Skeletal muscle tissue (tissue), 4 donors: Measurements from ENCODE around the gene SGCA. TPM values are rescaled to one million over a fixed set of nuclear protein-coding genes. Genes with fewer than 3 reads are reported as not detected.

Source experiments
- H3K27ac ChIP-seq: one replicate; pipeline ENCODE4 v1.7.0; 2013; ENCODE audit warnings: mild to moderate bottlenecking, low read depth, low read length, inconsistent platforms
- H3K27me3 ChIP-seq, 3 donors: one replicate each; pipeline ENCODE4 v1.7.0; 2013; ENCODE audit warnings: low read length in 3 of 3; ENCODE audit not compliant: control insufficient read depth in 3 of 3, insufficient read depth in 3 of 3
- H3K36me3 ChIP-seq, 3 donors: one replicate each; pipeline ENCODE4 v1.7.0; 2013; ENCODE audit warnings: low read length in 3 of 3; ENCODE audit not compliant: control insufficient read depth in 3 of 3, insufficient read depth in 3 of 3
- H3K4me1 ChIP-seq, 3 donors: one replicate each; pipeline ENCODE4 v1.7.0; 2013; ENCODE audit warnings: low read length in 3 of 3, mild to moderate bottlenecking in 3 of 3; ENCODE audit not compliant: control insufficient read depth in 3 of 3, insufficient read depth in 3 of 3
- H3K4me3 ChIP-seq, 3 donors: one replicate each; pipeline ENCODE4 v1.7.0; 2013; ENCODE audit warnings: low read length in 3 of 3
- H3K9ac ChIP-seq, 3 donors: one replicate each; pipeline ENCODE4 v1.7.0; 2013; ENCODE audit warnings: low read length in 3 of 3, mild to moderate bottlenecking in 3 of 3, moderate library complexity in 2 of 3, low read depth in 1 of 3
- H3K9me3 ChIP-seq, 3 donors: one replicate each; pipeline ENCODE4 v1.7.0; 2013; ENCODE audit warnings: low read length in 3 of 3; ENCODE audit not compliant: control insufficient read depth in 3 of 3
- total RNA-seq: library from RNA; depleted of rRNA; stranded (reverse); fragments of >200 nt; gene quantifications from one replicate; pipeline ENCODE4 v1.2.3, GENCODE V29; 2014
- donor health status: Osteomylitis.

The SGCA gene
- total RNA-seq, 1 donor from 2014 or later, result 158 TPM

- no peaks in the 10 kb centered on the region for H3K9me3 ChIP-seq
- H3K9ac ChIP-seq, result peak overlapping the region; percentile 97 to 100 (median 100)
These were observed 845 bp downstream of the SGCA start for GRCh38 chr17:50166518-50167181.

GRCh38 chr17:50167371-50167770 lies 1.6 kb downstream of the SGCA start:
- no peaks in the 10 kb centered on the region for H3K27me3 ChIP-seq
- peak overlapping the region; percentile 72 to 81 (median 74) for H3K4me3 ChIP-seq
- no peaks in the 10 kb centered on the region for H3K9me3 ChIP-seq
- peaks cover 71 to 90% (median 83%) of the 10 kb centered on the region in 3 donors for H3K4me1 ChIP-seq
- peaks cover 22 to 37% (median 33%) of the 10 kb centered on the region in 3 donors for H3K36me3 ChIP-seq
- H3K27ac ChIP-seq, result peak overlapping the region; percentile 98
- peak overlapping the region; percentile 67 to 100 (median 81) for H3K9ac ChIP-seq

More at GRCh38 chr17:50166518-50167181, 845 bp downstream of the SGCA start:
- peak overlapping the region; percentile 74 to 91 (median 82) for H3K4me3 ChIP-seq
- H3K27me3 ChIP-seq, result no peaks in the 10 kb centered on the region
- H3K4me1 ChIP-seq, result peaks cover 70 to 90% (median 82%) of the 10 kb centered on the region in 3 donors
- peaks cover 18 to 32% (median 27%) of the 10 kb centered on the region in 3 donors for H3K36me3 ChIP-seq
- peak overlapping the region; percentile 98 for H3K27ac ChIP-seq

- Histone ChIP-seq H3K9ac (peak overlapping the region; percentile 67 to 100 (median 81)), H3K27ac (no peak overlapping the region)
These were observed 2.5 kb downstream of the SGCA start for GRCh38 chr17:50168319-50168718.

GRCh38 chr17:50169121-50169764 lies 3.4 kb downstream of the SGCA start:
- Histone ChIP-seq H3K36me3 (peaks cover 29 to 41% (median 39%) of the 10 kb centered on the region in 3 donors), H3K4me3 (peak overlapping the region in 2 of 3 donors; percentile 22 to 27), H3K9me3 (no peaks in the 10 kb centered on the region), H3K9ac (peak overlapping the region in 1 of 3 donors; percentile 100), H3K27ac (peak overlapping the region; percentile 31), H3K27me3 (no peaks in the 10 kb centered on the region), H3K4me1 (peaks cover 72 to 88% (median 85%) of the 10 kb centered on the region in 3 donors)

More at GRCh38 chr17:50168319-50168718, 2.5 kb downstream of the SGCA start:
- no peaks in the 10 kb centered on the region for H3K9me3 ChIP-seq
- peak overlapping the region; percentile 72 to 81 (median 74) for H3K4me3 ChIP-seq
- H3K4me1 ChIP-seq, result peaks cover 75 to 91% (median 88%) of the 10 kb centered on the region in 3 donors
- peaks cover 24 to 37% (median 37%) of the 10 kb centered on the region in 3 donors for H3K36me3 ChIP-seq
- H3K27me3 ChIP-seq, result no peaks in the 10 kb centered on the region

- Histone ChIP-seq H3K9me3 (no peaks in the 10 kb centered on the region), H3K9ac (peak overlapping the region in 2 of 3 donors; percentile 20 to 69), H3K36me3 (peaks cover 29 to 44% (median 41%) of the 10 kb centered on the region in 3 donors), H3K4me3 (no peak overlapping the region), H3K4me1 (peaks cover 65 to 82% (median 78%) of the 10 kb centered on the region in 3 donors), H3K27me3 (no peaks in the 10 kb centered on the region), H3K27ac (peak overlapping the region; percentile 68)
These were observed 4.2 kb downstream of the SGCA start for GRCh38 chr17:50169881-50170459.

GRCh38 chr17:50170662-50171370 lies 5.0 kb downstream of the SGCA start:
- Histone ChIP-seq H3K27ac (peak overlapping the region; percentile 68), H3K9ac (peak overlapping the region in 2 of 3 donors; percentile 20 to 69), H3K9me3 (no peaks in the 10 kb centered on the region), H3K36me3 (peaks cover 35 to 51% (median 49%) of the 10 kb centered on the region in 3 donors), H3K27me3 (no peaks in the 10 kb centered on the region), H3K4me1 (peaks cover 58 to 82% (median 79%) of the 10 kb centered on the region in 3 donors), H3K4me3 (no peak overlapping the region)

- H3K27me3 ChIP-seq, result no peaks in the 10 kb centered on the region
- peak overlapping the region; percentile 68 for H3K27ac ChIP-seq
- peak overlapping the region in 2 of 3 donors; percentile 20 to 69 for H3K9ac ChIP-seq
- peaks cover 38 to 54% (median 52%) of the 10 kb centered on the region in 3 donors for H3K36me3 ChIP-seq
- peaks cover 62 to 86% (median 81%) of the 10 kb centered on the region in 3 donors for H3K4me1 ChIP-seq
- H3K4me3 ChIP-seq, result peak overlapping the region in 1 of 3 donors; percentile 17
- H3K9me3 ChIP-seq, result no peaks in the 10 kb centered on the region
These were observed 5.7 kb downstream of the SGCA start for GRCh38 chr17:50171371-50172071.

- Histone ChIP-seq H3K9ac (peak overlapping the region in 1 of 3 donors; percentile 69), H3K36me3 (peaks cover 38 to 54% (median 52%) of the 10 kb centered on the region in 3 donors), H3K4me1 (peaks cover 68 to 87% (median 83%) of the 10 kb centered on the region in 3 donors), H3K27ac (peak overlapping the region; percentile 68), H3K4me3 (no peak overlapping the region), H3K27me3 (no peaks in the 10 kb centered on the region), H3K9me3 (no peaks in the 10 kb centered on the region)
These were observed 6.3 kb downstream of the SGCA start for GRCh38 chr17:50172130-50172529.

- H3K4me1 ChIP-seq, result peaks cover 72 to 87% (median 83%) of the 10 kb centered on the region in 3 donors
- no peaks in the 10 kb centered on the region for H3K9me3 ChIP-seq
- peaks cover 38 to 54% (median 52%) of the 10 kb centered on the region in 3 donors for H3K36me3 ChIP-seq
- peak overlapping the region in 1 of 3 donors; percentile 13 for H3K4me3 ChIP-seq
- H3K9ac ChIP-seq, result peak overlapping the region; percentile 15 to 69 (median 18)
- H3K27ac ChIP-seq, result peak overlapping the region; percentile 73
- no peaks in the 10 kb centered on the region for H3K27me3 ChIP-seq
These were observed 7.1 kb downstream of the SGCA start for GRCh38 chr17:50172936-50173334.
